Measurements from ENCODE around the gene STMN3. TPM values are rescaled to one million over a fixed set of nuclear protein-coding genes. Genes with fewer than 3 reads are reported as not detected.

STMN3 gene
- polyA plus RNA-seq, 1 of the 3 experiments (the other 2 are of a cell fraction): 111 TPM

DNA sequence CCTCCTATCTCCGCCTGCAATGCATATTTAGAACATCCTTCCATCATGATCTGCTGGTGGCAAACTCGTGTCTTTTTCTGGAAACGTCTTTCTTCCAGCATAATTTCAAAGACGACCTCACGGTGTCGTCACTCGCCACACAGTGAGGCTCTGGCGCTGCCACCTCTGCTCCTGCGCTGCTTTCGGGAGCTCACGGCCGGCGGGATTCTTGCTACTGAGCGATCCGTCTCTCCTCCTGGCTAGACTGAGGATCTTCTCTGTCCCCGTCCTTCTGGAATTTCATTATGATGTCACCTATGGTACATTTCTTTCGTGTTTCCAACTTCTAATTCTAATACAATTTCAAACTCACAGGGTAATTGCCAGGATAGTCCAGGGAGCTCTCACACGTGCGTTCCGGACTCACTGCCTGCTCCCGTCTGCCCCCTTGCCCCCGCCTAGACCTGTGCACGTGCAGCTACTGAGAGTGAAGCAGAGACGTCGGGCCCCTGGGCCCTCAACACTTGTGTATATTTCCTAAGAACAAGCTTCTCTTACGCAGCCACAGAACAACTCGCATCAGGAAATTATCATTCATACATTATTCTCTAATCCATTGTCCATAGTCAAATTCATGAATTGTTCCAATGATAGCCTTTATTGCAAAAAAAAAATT lies 53.7 kb downstream of the STMN3 start:
- Histone ChIP-seq H3K4me2 (no peak overlapping the region), H3K4me3 (ENCODE audit: low read depth in 2 of 2, low read length in 1 of 2) (no peak overlapping the region), H3K79me2 (ENCODE audit: insufficient read depth) (no peaks in the 10 kb centered on the region), H3K9me3 (no peaks in the 10 kb centered on the region), H3K36me3 (replicated peaks in 1 of 2; ENCODE audit: control insufficient read depth in 1 of 2, insufficient read depth in 2 of 2, low read length in 1 of 2) (peaks cover 6 to 20% of the 10 kb centered on the region in 2 experiments), H3K27ac (ENCODE audit: low read depth in 2 of 2, low read length in 1 of 2) (no peak overlapping the region), H2AFZ (ENCODE audit: low read depth) (no peak overlapping the region), H3K4me1 (ENCODE audit: control insufficient read depth in 1 of 2, insufficient read depth in 2 of 2, low read depth in 1 of 2, low read length in 1 of 2) (no peaks in the 10 kb centered on the region), H3K27me3 (ENCODE audit: insufficient read depth) (no peaks in the 10 kb centered on the region), H4K20me1 (ENCODE audit: insufficient read depth) (no peaks in the 10 kb centered on the region), H3K9ac (no peak overlapping the region), H3F3A (replicated peaks; ENCODE audit: insufficient read depth) (peaks cover 2% of the 10 kb centered on the region), H3K9me2 (no peaks in the 10 kb centered on the region)
- DNase-seq: no peak
- ChIA-PET POLR2A (interaction anchor here (1.1 to 1.2 kb wide), 2 partner anchors 25 to 54 kb away, joined by 3 to 4 read pairs; partner anchors contain the start of genes HELZ2 and STMN3), CTCF (interaction anchor here (1.1 to 1.5 kb wide), 2 partner anchors 19 to 62 kb away, joined by 4 to 6 read pairs; partner anchors contain the start of gene PTK6)
- 88% methylated on average over 27 of the region's 27 CpGs for WGBS (ENCODE audit: low lambda C conversion rate)
- TF ChIP-seq EP300 (IDR thresholded peaks at IDR 0.05; ENCODE audit: borderline replicate concordance in 1 of 2, low read depth in 1 of 2, low read length in 1 of 2) (no peak), PBX3 (IDR thresholded peaks at IDR 0.05) (no peak), TAF1 (IDR thresholded peaks at IDR 0.05; ENCODE audit: borderline replicate concordance, low read depth, low read length) (no peak), POLR2AphosphoS5 (IDR thresholded peaks at IDR 0.05; ENCODE audit: low read depth, low read length) (no peak), REST (IDR thresholded peaks at IDR 0.05; ENCODE audit: low read depth, low read length) (no peak), MXI1 (IDR thresholded peaks at IDR 0.05; ENCODE audit: low read depth, low read length) (no peak), RAD21 (IDR thresholded peaks at IDR 0.05; ENCODE audit: low read length) (no peak), GABPA (IDR thresholded peaks at IDR 0.05; ENCODE audit: low read depth) (no peak)
- TF ChIP-seq, protein P1, sequence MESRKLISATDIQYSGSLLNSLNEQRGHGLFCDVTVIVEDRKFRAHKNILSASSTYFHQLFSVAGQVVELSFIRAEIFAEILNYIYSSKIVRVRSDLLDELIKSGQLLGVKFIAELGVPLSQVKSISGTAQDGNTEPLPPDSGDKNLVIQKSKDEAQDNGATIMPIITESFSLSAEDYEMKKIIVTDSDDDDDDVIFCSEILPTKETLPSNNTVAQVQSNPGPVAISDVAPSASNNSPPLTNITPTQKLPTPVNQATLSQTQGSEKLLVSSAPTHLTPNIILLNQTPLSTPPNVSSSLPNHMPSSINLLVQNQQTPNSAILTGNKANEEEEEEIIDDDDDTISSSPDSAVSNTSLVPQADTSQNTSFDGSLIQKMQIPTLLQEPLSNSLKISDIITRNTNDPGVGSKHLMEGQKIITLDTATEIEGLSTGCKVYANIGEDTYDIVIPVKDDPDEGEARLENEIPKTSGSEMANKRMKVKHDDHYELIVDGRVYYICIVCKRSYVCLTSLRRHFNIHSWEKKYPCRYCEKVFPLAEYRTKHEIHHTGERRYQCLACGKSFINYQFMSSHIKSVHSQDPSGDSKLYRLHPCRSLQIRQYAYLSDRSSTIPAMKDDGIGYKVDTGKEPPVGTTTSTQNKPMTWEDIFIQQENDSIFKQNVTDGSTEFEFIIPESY (IDR thresholded peaks at IDR 0.05; ENCODE audit: borderline replicate concordance, low read depth): no peak
